ENCODE results near the gene WDR55. TPM values are rescaled to one million over a fixed set of nuclear protein-coding genes. Genes with fewer than 3 reads are reported as not detected.
A peak's percentile ranks its signal among the peaks of the same experiment; 100 is the strongest.
"Not testable (repeated sequence)": the region's sequence is repeated elsewhere in the genome, so short reads cannot be mapped to it uniquely, and the experiment has no call there.

The WDR55 gene
- total RNA-seq, 4 donors from 2014 or later = 15.6 to 25.1 (median 16.9) TPM

GRCh38 chr5:140633501-140633900 lies 31.2 kb upstream of the WDR55 start:
- Histone ChIP-seq H3K4me1 (peaks cover 0 to 30% (median 7%) of the 10 kb centered on the region in 3 donors), H3K27ac (peak overlapping the region in 3 of 4 donors; percentile 76 to 81 (median 80)), H3K9me3 (no peaks in the 10 kb centered on the region), H3K27me3 (no peaks in the 10 kb centered on the region), H3K4me3 (peak overlapping the region in 1 of 2 donors; percentile 62), H3K36me3 (no peaks in the 10 kb centered on the region)
- no peak for TF ChIP-seq POLR2AphosphoS5 (IDR thresholded peaks at IDR 0.05)
- no peak for TF ChIP-seq CTCF (IDR thresholded peaks at IDR 0.05)
- no peak for TF ChIP-seq POLR2A (IDR thresholded peaks at IDR 0.05)
- no peak for TF ChIP-seq EP300 (IDR thresholded peaks at IDR 0.05)
- ATAC-seq = no peak
- no CpG with 5 or more reads among the region's 2 CpGs for WGBS, 2 donors (ENCODE audit: low coverage in 1 of 2)

- no peaks in the 10 kb centered on the region for H3K27me3 ChIP-seq
- no peak overlapping the region for H3K27ac ChIP-seq
- H3K4me1 ChIP-seq = peaks cover 0 to 34% (median 7%) of the 10 kb centered on the region in 3 donors
- H3K9me3 ChIP-seq = no peaks in the 10 kb centered on the region
- 48 to 55% methylated on average over 2 to 3 of the region's 3 CpGs for WGBS, 2 donors (ENCODE audit: low coverage in 1 of 2)
- no peaks in the 10 kb centered on the region for H3K36me3 ChIP-seq
- no peak for TF ChIP-seq POLR2AphosphoS5 (IDR thresholded peaks at IDR 0.05)
- TF ChIP-seq EP300 (IDR thresholded peaks at IDR 0.05) = no peak
- TF ChIP-seq POLR2A (IDR thresholded peaks at IDR 0.05) = no peak
- TF ChIP-seq CTCF (IDR thresholded peaks at IDR 0.05) = no peak
- H3K4me3 ChIP-seq = no peak overlapping the region
- no peak for ATAC-seq
These were observed 30.6 kb upstream of the WDR55 start for GRCh38 chr5:140634103-140634502.

- TF ChIP-seq EP300 (IDR thresholded peaks at IDR 0.05) (no peak), POLR2A (IDR thresholded peaks at IDR 0.05) (no peak), POLR2AphosphoS5 (IDR thresholded peaks at IDR 0.05) (no peak), CTCF (IDR thresholded peaks at IDR 0.05) (no peak)
- 80 to 86% methylated on average over 2 to 5 of the region's 8 CpGs for WGBS, 2 donors (ENCODE audit: low coverage in 1 of 2)
- no peaks in the 10 kb centered on the region for H3K9me3 ChIP-seq
These were observed 29.1 kb upstream of the WDR55 start for GRCh38 chr5:140635291-140636257.

GRCh38 chr5:140637371-140638100 lies 27.2 kb upstream of the WDR55 start:
- Histone ChIP-seq H3K36me3 (peaks cover 0 to 10% of the 10 kb centered on the region in 2 donors), H3K4me1 (peaks cover 0 to 42% (median 4%) of the 10 kb centered on the region in 3 donors), H3K27me3 (no peaks in the 10 kb centered on the region), H3K9me3 (no peaks in the 10 kb centered on the region), H3K4me3 (no peak overlapping the region), H3K27ac (no peak overlapping the region)
- WGBS, 2 donors (ENCODE audit: low coverage in 1 of 2) = 74 to 97% methylated on average over 8 to 10 of the region's 10 CpGs
- ATAC-seq = no peak
- TF ChIP-seq EP300 (IDR thresholded peaks at IDR 0.05) (no peak), CTCF (IDR thresholded peaks at IDR 0.05) (no peak), POLR2A (IDR thresholded peaks at IDR 0.05) (no peak), POLR2AphosphoS5 (IDR thresholded peaks at IDR 0.05) (no peak)

More at GRCh38 chr5:140635291-140636257, 29.1 kb upstream of the WDR55 start:
- Histone ChIP-seq H3K36me3 (no peaks in the 10 kb centered on the region), H3K27me3 (no peaks in the 10 kb centered on the region), H3K4me3 (no peak overlapping the region), H3K4me1 (peaks cover 0 to 45% (median 7%) of the 10 kb centered on the region in 3 donors), H3K27ac (no peak overlapping the region)
- no peak for ATAC-seq

GRCh38 chr5:140638898-140639147 lies 25.9 kb upstream of the WDR55 start:
- not testable (repeated sequence) for ATAC-seq, H3K27me3 ChIP-seq, H3K9me3 ChIP-seq
- H3K36me3 ChIP-seq = peaks cover 0 to 23% of the 10 kb centered on the region in 2 donors
- 19 to 26% methylated on average over 8 of the region's 9 CpGs for WGBS, 2 donors (ENCODE audit: low coverage in 1 of 2)
- peak overlapping the region; percentile 59 to 94 (median 88) for H3K27ac ChIP-seq
- peak overlapping the region; percentile 60 to 88 for H3K4me3 ChIP-seq
- H3K4me1 ChIP-seq = peaks cover 0 to 29% (median 0%) of the 10 kb centered on the region in 3 donors

All from gastroesophageal sphincter (tissue), 4 donors.